ENCODE results near the gene RTEL1.

GRCh38 chr20:63711085-63711645 is 53.1 kb downstream of the RTEL1 start:
- TF ChIP-seq CTCF (IDR thresholded peaks at IDR 0.05) (no peak), POLR2A (IDR thresholded peaks at IDR 0.05) (no peak)
